ENCODE data around the gene ALK. TPM values are rescaled to one million over a fixed set of nuclear protein-coding genes. Genes with fewer than 3 reads are reported as not detected.

The ALK gene
- total and polyA plus RNA-seq, 2 donors (not counting 1 experiment from before 2014, with no cell fraction given): under 0.01 to 0.02 TPM

DNA sequence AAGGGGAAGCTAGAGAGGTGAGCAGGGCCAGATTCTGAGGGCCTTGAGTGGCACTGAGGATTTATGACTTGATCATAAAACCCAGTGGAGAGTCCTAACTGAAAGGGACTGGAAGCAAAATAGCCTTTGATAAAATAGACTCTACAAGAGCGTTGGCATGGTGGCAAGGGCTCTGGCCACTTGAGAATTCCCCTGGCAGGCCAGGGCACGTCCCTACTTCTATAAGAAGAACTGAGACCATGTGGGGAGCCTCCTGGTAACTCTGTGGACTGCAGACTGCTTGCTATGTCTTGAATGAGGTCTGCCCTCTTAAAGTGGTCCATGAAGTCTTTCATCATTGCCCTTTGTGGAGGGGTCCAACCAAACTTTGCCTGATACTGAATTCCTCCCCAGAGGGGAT is 324.8 kb downstream of the ALK start:
- no peaks in the 10 kb centered on the region for H3K9me3 ChIP-seq (ENCODE audit: control insufficient read depth, insufficient read depth, low read depth, low read length)
- no peak overlapping the region for H3K27ac ChIP-seq (ENCODE audit: insufficient read depth, low read length)
- H3K4me1 ChIP-seq (ENCODE audit: control insufficient read depth, extremely low read depth, insufficient read depth, low read length): no peaks in the 10 kb centered on the region
- no peak overlapping the region for H3K9ac ChIP-seq (ENCODE audit: insufficient read depth, low read length)
- H3K4me2 ChIP-seq (ENCODE audit: extremely low read depth, insufficient read depth, low read length): no peak overlapping the region
- no peaks in the 10 kb centered on the region for H4K20me1 ChIP-seq (ENCODE audit: control insufficient read depth, extremely low read depth, insufficient read depth, low read length)
- H3K27me3 ChIP-seq (ENCODE audit: control insufficient read depth, insufficient read depth, low read length): no peaks in the 10 kb centered on the region
- H3K36me3 ChIP-seq (ENCODE audit: control insufficient read depth, insufficient read depth, low read length): no peaks in the 10 kb centered on the region
- no peak overlapping the region for H3K4me3 ChIP-seq (replicated peaks in 1 of 4; ENCODE audit: control extremely low read depth in 1 of 4, insufficient read depth in 1 of 4, low read depth in 3 of 4, low read length in 4 of 4)
- no peaks in the 10 kb centered on the region for H3K79me2 ChIP-seq (ENCODE audit: control insufficient read depth, insufficient read depth, low read length)
- no peak for DNase-seq (ENCODE audit: low read depth in 2 of 2)
- TF ChIP-seq, protein P1, sequence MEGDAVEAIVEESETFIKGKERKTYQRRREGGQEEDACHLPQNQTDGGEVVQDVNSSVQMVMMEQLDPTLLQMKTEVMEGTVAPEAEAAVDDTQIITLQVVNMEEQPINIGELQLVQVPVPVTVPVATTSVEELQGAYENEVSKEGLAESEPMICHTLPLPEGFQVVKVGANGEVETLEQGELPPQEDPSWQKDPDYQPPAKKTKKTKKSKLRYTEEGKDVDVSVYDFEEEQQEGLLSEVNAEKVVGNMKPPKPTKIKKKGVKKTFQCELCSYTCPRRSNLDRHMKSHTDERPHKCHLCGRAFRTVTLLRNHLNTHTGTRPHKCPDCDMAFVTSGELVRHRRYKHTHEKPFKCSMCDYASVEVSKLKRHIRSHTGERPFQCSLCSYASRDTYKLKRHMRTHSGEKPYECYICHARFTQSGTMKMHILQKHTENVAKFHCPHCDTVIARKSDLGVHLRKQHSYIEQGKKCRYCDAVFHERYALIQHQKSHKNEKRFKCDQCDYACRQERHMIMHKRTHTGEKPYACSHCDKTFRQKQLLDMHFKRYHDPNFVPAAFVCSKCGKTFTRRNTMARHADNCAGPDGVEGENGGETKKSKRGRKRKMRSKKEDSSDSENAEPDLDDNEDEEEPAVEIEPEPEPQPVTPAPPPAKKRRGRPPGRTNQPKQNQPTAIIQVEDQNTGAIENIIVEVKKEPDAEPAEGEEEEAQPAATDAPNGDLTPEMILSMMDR (conservative IDR thresholded peaks at IDR 0.05 in 1 of 2, IDR thresholded peaks at IDR 0.05 in 1 of 2; ENCODE audit: low read depth in 1 of 2, low read length in 2 of 2): no peak
- no peak for TF ChIP-seq EZH2 (IDR thresholded peaks at IDR 0.05; ENCODE audit: low read length, missing control alignments)
- H2AFZ ChIP-seq (ENCODE audit: low read length): no peak overlapping the region

DNA sequence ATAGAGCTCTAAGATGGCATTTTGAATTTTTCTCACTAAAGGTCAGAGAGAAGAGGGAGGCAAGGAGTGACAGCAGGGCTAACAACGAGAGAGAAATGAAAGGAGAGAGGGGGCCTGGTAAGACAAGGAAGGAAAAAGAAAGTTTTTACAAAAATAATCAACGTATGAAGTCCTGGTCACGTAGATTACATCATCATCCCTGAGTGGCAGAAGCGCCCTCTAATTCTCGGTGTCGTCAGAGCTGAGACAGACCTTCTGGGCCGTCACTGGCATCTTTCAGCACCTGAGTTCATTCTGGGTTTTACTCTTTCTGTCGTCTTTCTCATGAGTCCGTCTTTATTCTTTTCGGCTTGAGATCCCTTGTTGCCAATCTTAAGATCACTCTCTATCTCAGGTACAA is 329.8 kb downstream of the ALK start:
- H3K4me2 ChIP-seq (ENCODE audit: extremely low read depth, insufficient read depth, low read length): no peak overlapping the region
- no peak for TF ChIP-seq EZH2 (IDR thresholded peaks at IDR 0.05; ENCODE audit: low read length, missing control alignments)
- TF ChIP-seq, protein P1 (conservative IDR thresholded peaks at IDR 0.05 in 1 of 2, IDR thresholded peaks at IDR 0.05 in 1 of 2; ENCODE audit: low read depth in 1 of 2, low read length in 2 of 2): no peak
- DNase-seq (ENCODE audit: low read depth in 2 of 2): no peak
- no peaks in the 10 kb centered on the region for H3K9me3 ChIP-seq (ENCODE audit: control insufficient read depth, insufficient read depth, low read depth, low read length)
- no peaks in the 10 kb centered on the region for H3K4me1 ChIP-seq (ENCODE audit: control insufficient read depth, extremely low read depth, insufficient read depth, low read length)
- no peaks in the 10 kb centered on the region for H3K79me2 ChIP-seq (ENCODE audit: control insufficient read depth, insufficient read depth, low read length)
- no peaks in the 10 kb centered on the region for H3K36me3 ChIP-seq (ENCODE audit: control insufficient read depth, insufficient read depth, low read length)
- H3K9ac ChIP-seq (ENCODE audit: insufficient read depth, low read length): no peak overlapping the region
- no peak overlapping the region for H3K27ac ChIP-seq (ENCODE audit: insufficient read depth, low read length)
- H3K27me3 ChIP-seq (ENCODE audit: control insufficient read depth, insufficient read depth, low read length): no peaks in the 10 kb centered on the region
- H4K20me1 ChIP-seq (ENCODE audit: control insufficient read depth, extremely low read depth, insufficient read depth, low read length): no peaks in the 10 kb centered on the region
- no peak overlapping the region for H3K4me3 ChIP-seq (replicated peaks in 1 of 4; ENCODE audit: control extremely low read depth in 1 of 4, insufficient read depth in 1 of 4, low read depth in 3 of 4, low read length in 4 of 4)
- no peak overlapping the region for H2AFZ ChIP-seq (ENCODE audit: low read length)

DNA sequence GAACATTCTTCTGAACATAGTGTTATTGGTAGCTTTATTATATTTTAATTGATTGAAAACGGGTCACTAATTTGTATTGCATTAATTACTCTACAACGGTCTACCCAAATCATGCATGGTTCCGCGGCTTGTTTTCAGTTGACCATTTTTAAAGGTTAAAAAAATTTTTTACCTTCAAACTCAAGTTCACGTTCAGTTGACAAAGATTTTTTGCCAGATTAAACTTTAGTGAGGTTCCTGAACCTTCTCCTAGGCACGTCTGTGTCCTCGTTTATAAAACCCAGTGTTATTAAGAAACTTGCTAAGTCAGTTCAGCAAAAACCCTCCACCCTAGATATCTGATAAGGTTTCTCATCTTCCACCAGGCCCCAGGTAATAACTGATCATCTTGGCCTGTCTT is 331.2 kb downstream of the ALK start:
- TF ChIP-seq EZH2 (IDR thresholded peaks at IDR 0.05; ENCODE audit: low read length, missing control alignments): no peak
- TF ChIP-seq, protein P1 (conservative IDR thresholded peaks at IDR 0.05 in 1 of 2, IDR thresholded peaks at IDR 0.05 in 1 of 2; ENCODE audit: low read depth in 1 of 2, low read length in 2 of 2): no peak
- no peaks in the 10 kb centered on the region for H4K20me1 ChIP-seq (ENCODE audit: control insufficient read depth, extremely low read depth, insufficient read depth, low read length)
- no peaks in the 10 kb centered on the region for H3K9me3 ChIP-seq (ENCODE audit: control insufficient read depth, insufficient read depth, low read depth, low read length)
- H3K36me3 ChIP-seq (ENCODE audit: control insufficient read depth, insufficient read depth, low read length): no peaks in the 10 kb centered on the region
- H3K4me2 ChIP-seq (ENCODE audit: extremely low read depth, insufficient read depth, low read length): no peak overlapping the region
- no peak overlapping the region for H3K4me3 ChIP-seq (replicated peaks in 1 of 4; ENCODE audit: control extremely low read depth in 1 of 4, insufficient read depth in 1 of 4, low read depth in 3 of 4, low read length in 4 of 4)
- H2AFZ ChIP-seq (ENCODE audit: low read length): no peak overlapping the region
- H3K4me1 ChIP-seq (ENCODE audit: control insufficient read depth, extremely low read depth, insufficient read depth, low read length): no peaks in the 10 kb centered on the region
- H3K79me2 ChIP-seq (ENCODE audit: control insufficient read depth, insufficient read depth, low read length): no peaks in the 10 kb centered on the region
- no peak for DNase-seq (ENCODE audit: low read depth in 2 of 2)
- H3K9ac ChIP-seq (ENCODE audit: insufficient read depth, low read length): no peak overlapping the region
- no peaks in the 10 kb centered on the region for H3K27me3 ChIP-seq (ENCODE audit: control insufficient read depth, insufficient read depth, low read length)
- no peak overlapping the region for H3K27ac ChIP-seq (ENCODE audit: insufficient read depth, low read length)
